Activated naive CD8-positive, alpha-beta T cell treated with anti-CD3 and anti-CD28 coated beads for 36 hours (primary cell): ENCODE data around the gene TUT4. TPM values are rescaled to one million over a fixed set of nuclear protein-coding genes. Genes with fewer than 3 reads are reported as not detected.

ENCODE experiments used
- DNase-seq: peaks from one replicate; pipeline ENCODE4 v3.0.0; 2021
- H3K27ac Mint-ChIP-seq: one replicate; pipeline ENCODE4 v1.8.0; 2022; ENCODE audit warnings: mild to moderate bottlenecking, moderate library complexity, mixed read lengths
- H3K27me3 Mint-ChIP-seq: one replicate; pipeline ENCODE4 v1.8.0; 2022; ENCODE audit warnings: mild to moderate bottlenecking, mixed read lengths
- H3K36me3 Mint-ChIP-seq: one replicate; pipeline ENCODE4 v1.8.0; 2021; ENCODE audit warnings: mild to moderate bottlenecking, mixed read lengths
- H3K4me1 Mint-ChIP-seq: one replicate; pipeline ENCODE4 v1.8.0; 2021; ENCODE audit warnings: mixed read lengths
- H3K4me3 Mint-ChIP-seq: one replicate; pipeline ENCODE4 v1.8.0; 2022; ENCODE audit warnings: mild to moderate bottlenecking, moderate library complexity, mixed read lengths
- H3K9me3 Mint-ChIP-seq: one replicate; pipeline ENCODE4 v1.8.0; 2022; ENCODE audit warnings: mixed read lengths
- total RNA-seq, 2 experiments: library from RNA; stranded (reverse); gene quantifications; one replicate each; pipeline ENCODE4 v1.2.3, GENCODE V29; 2021

Gene TUT4
- 10 to 100 TPM; 56.7 to 58.2 TPM for total RNA-seq

GRCh38 chr1:52552505-52553361 is at the start of gene TUT4:
TSS of gene TUT4 (minus strand) at chr1:52553092. CDS start at chr1:52526280, 26,812 bp downstream.
- peak within 1 kb of the TSS; percentile 73 for H3K4me3 Mint-ChIP-seq
- H3K27ac Mint-ChIP-seq, result peak within 1 kb of the TSS; percentile 66
- H3K9me3 Mint-ChIP-seq, result no peaks in the 10 kb centered on the region
- H3K27me3 Mint-ChIP-seq, result no peaks in the 10 kb centered on the region
- peaks cover 32% of the 10 kb centered on the region for H3K4me1 Mint-ChIP-seq
- no peaks in the 10 kb centered on the region for H3K36me3 Mint-ChIP-seq
- peak; percentile 81 for DNase-seq

DNA sequence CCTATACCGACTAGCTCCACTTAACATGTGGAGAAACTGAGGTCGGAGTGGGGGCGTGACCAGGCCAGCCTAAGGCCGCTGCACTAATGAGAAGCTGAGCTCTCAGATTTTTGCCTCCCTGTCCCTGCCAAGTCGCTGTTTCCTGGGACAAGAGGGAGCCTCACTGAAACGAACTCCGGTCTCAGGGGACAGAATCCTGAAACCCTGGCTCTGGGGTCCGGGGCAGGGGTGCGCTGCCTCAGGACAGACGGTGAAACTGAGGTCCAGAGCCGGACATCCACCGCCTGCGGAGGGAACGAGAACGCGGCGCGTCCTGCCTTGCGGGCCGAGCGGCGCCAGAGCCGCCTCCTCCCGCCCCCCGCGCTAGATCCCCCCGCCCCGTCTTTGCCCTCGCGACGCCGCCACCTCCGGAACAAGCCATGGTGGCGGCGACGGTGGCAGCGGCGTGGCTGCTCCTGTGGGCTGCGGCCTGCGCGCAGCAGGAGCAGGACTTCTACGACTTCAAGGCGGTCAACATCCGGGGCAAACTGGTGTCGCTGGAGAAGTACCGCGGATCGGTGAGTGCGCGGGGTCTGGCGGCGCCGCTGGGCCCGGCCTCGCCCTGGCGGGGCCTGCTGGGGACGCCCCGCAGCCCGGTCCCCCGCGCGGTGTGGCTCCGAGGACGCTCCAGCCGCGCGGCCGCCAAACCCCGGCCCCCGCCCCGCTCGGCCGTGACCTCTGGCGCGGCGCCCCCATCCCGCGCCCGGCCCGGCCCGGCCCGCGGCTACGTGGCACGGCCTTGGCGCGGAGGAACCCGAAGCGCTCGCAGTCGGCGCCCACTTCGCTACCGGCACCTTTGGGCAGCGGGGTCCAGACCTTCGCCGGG is 49.3 kb upstream of the TUT4 start, which contains the start of gene GPX7:
Gene GPX7 (plus strand): TSS at position 381 of the 865 bp plus-strand sequence. CDS start 39 bp downstream, at position 420.
- Mint-ChIP-seq H3K36me3 (peaks cover 25% of the 10 kb centered on the region), H3K27ac (peak within 1 kb of the TSS; percentile 94), H3K9me3 (no peaks in the 10 kb centered on the region), H3K27me3 (no peaks in the 10 kb centered on the region), H3K4me1 (peaks cover 32% of the 10 kb centered on the region), H3K4me3 (peak within 1 kb of the TSS; percentile 90)
- DNase-seq, result peak; percentile 66

GRCh38 chr1:52601519-52601918 is 48.6 kb upstream of the TUT4 start:
- peaks cover 31% of the 10 kb centered on the region for H3K4me1 Mint-ChIP-seq
- no peak for DNase-seq
- H3K27ac Mint-ChIP-seq, result peak overlapping the region; percentile 81
- H3K9me3 Mint-ChIP-seq, result no peaks in the 10 kb centered on the region
- H3K36me3 Mint-ChIP-seq, result peaks cover 25% of the 10 kb centered on the region
- H3K4me3 Mint-ChIP-seq, result peak overlapping the region; percentile 66
- H3K27me3 Mint-ChIP-seq, result no peaks in the 10 kb centered on the region

GRCh38 chr1:52600533-52601179 is 47.8 kb upstream of the TUT4 start:
- no peak overlapping the region for H3K4me3 Mint-ChIP-seq
- peaks cover 25% of the 10 kb centered on the region for H3K36me3 Mint-ChIP-seq
- no peak overlapping the region for H3K27ac Mint-ChIP-seq
- H3K9me3 Mint-ChIP-seq, result no peaks in the 10 kb centered on the region
- no peaks in the 10 kb centered on the region for H3K27me3 Mint-ChIP-seq
- DNase-seq, result no peak
- peaks cover 27% of the 10 kb centered on the region for H3K4me1 Mint-ChIP-seq

GRCh38 chr1:52599236-52599635 is 46.3 kb upstream of the TUT4 start:
- no peak for DNase-seq
- H3K27me3 Mint-ChIP-seq, result no peaks in the 10 kb centered on the region
- peaks cover 19% of the 10 kb centered on the region for H3K4me1 Mint-ChIP-seq
- H3K4me3 Mint-ChIP-seq, result no peak overlapping the region
- H3K9me3 Mint-ChIP-seq, result no peaks in the 10 kb centered on the region
- H3K27ac Mint-ChIP-seq, result no peak overlapping the region
- peaks cover 16% of the 10 kb centered on the region for H3K36me3 Mint-ChIP-seq

GRCh38 chr1:52598729-52599128 is 45.8 kb upstream of the TUT4 start:
- Mint-ChIP-seq H3K27me3 (no peaks in the 10 kb centered on the region), H3K4me3 (no peak overlapping the region), H3K9me3 (no peaks in the 10 kb centered on the region), H3K27ac (no peak overlapping the region), H3K36me3 (peaks cover 12% of the 10 kb centered on the region), H3K4me1 (peaks cover 14% of the 10 kb centered on the region)
- DNase-seq, result no peak

DNA sequence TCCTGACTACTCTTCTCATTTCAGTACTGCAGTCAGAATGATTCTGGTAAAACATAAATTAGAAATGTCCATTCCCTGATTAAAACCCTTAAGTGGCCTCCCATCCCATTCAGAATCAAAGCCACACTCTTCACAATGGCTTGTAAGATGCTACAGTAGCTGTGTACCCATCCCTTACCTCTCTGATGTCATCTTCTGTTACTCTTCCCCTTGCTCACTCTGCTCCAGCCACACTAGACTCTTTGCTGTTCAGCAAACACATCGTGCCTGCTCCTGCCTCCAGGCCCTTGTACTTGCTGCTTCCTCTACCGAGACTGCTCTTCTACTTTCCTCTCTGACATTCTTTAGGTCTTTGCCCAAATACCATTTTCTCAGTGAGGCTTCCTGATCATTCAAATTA is 45.0 kb upstream of the TUT4 start:
- H3K27me3 Mint-ChIP-seq, result no peaks in the 10 kb centered on the region
- H3K4me1 Mint-ChIP-seq, result peaks cover 6% of the 10 kb centered on the region
- H3K9me3 Mint-ChIP-seq, result no peaks in the 10 kb centered on the region
- no peak overlapping the region for H3K27ac Mint-ChIP-seq
- no peak overlapping the region for H3K4me3 Mint-ChIP-seq
- H3K36me3 Mint-ChIP-seq, result peaks cover 5% of the 10 kb centered on the region
- no peak for DNase-seq

GRCh38 chr1:52595061-52595460 is 42.2 kb upstream of the TUT4 start:
- Mint-ChIP-seq H3K27me3 (no peaks in the 10 kb centered on the region), H3K4me3 (no peak overlapping the region), H3K4me1 (no peaks in the 10 kb centered on the region), H3K27ac (no peak overlapping the region), H3K36me3 (no peaks in the 10 kb centered on the region), H3K9me3 (no peaks in the 10 kb centered on the region)
- DNase-seq, result no peak

DNA sequence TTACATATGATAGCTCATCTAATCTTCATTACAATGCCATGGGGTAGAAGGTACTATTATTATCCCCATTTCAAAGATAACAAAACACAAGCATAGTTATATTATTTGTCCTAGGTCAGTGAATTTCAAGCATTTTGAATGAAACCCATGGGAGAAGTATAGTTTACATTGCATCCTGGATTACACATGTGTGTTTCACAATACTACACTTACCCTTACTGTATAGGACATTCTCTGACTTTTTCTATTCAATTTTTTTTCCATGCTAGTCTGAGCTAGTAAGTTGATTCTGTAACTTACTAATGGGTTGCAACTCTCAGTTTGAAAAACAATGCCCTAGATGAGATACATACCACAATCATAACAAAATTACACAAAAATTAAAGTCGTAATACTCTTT is 40.6 kb upstream of the TUT4 start:
- Mint-ChIP-seq H3K27me3 (no peaks in the 10 kb centered on the region), H3K4me1 (peaks cover 3% of the 10 kb centered on the region), H3K36me3 (no peaks in the 10 kb centered on the region), H3K27ac (no peak overlapping the region), H3K9me3 (no peaks in the 10 kb centered on the region), H3K4me3 (no peak overlapping the region)
- DNase-seq, result no peak

DNA sequence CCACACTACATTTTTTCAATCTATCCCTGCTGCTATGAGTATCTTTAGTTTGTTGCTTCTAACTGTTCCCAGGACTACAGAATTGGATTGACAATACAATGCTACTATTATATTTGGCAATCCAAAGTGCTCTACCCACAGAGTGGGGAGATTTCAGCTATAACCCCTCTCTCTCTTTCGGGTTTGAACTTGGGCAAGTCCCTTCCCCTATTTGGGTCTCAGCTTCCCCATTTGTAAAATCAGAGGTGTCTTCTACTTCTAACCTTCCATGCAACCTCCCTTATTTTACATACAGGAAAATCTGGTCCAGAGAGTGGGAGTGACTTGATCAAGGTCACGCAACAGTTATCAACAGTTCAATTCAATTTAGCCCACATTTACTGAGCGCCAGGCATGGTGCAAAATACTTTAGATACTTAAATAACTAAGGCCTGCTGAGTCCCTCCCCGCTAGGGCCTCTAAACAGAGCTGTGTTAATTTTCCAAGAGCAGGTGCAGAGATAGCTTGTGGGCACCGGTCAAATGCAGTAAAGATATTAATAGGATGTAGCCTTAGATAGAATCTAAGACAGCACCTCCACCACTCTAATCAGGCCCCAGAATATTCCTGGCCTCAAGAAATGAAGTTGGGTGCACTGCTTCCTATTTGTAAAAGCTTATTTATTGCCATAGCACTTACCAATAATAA is 39.9 kb upstream of the TUT4 start:
- peaks cover 4% of the 10 kb centered on the region for H3K4me1 Mint-ChIP-seq
- H3K36me3 Mint-ChIP-seq, result no peaks in the 10 kb centered on the region
- H3K27ac Mint-ChIP-seq, result peak overlapping the region; percentile 6
- no peaks in the 10 kb centered on the region for H3K27me3 Mint-ChIP-seq
- no peaks in the 10 kb centered on the region for H3K9me3 Mint-ChIP-seq
- no peak for DNase-seq
- no peak overlapping the region for H3K4me3 Mint-ChIP-seq

DNA sequence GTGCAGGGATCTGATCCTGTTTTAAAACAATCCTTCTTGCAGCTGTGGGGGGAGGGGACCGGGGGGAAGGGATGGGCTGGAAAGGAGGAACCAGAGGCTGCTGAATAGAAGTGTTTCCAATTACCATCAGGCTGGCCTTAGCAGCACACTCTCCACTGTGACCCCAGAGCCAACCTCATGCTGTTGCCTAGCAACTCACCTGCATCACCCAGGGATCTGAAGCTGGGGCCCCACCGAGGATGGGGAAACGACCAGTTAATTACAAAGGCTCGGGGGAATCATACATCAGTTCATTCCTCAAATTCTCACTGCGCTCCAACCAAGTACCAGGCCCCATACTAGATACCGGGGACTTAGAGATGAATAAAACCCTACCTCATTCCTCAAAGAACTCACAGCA is 37.4 kb upstream of the TUT4 start:
- H3K36me3 Mint-ChIP-seq, result no peaks in the 10 kb centered on the region
- peaks cover 4% of the 10 kb centered on the region for H3K4me1 Mint-ChIP-seq
- no peaks in the 10 kb centered on the region for H3K27me3 Mint-ChIP-seq
- no peaks in the 10 kb centered on the region for H3K9me3 Mint-ChIP-seq
- DNase-seq, result no peak
- no peak overlapping the region for H3K4me3 Mint-ChIP-seq
- no peak overlapping the region for H3K27ac Mint-ChIP-seq

GRCh38 chr1:52588535-52588934 is 35.6 kb upstream of the TUT4 start:
- Mint-ChIP-seq H3K27ac (no peak overlapping the region), H3K4me1 (peaks cover 4% of the 10 kb centered on the region), H3K9me3 (no peaks in the 10 kb centered on the region), H3K27me3 (no peaks in the 10 kb centered on the region), H3K36me3 (no peaks in the 10 kb centered on the region), H3K4me3 (no peak overlapping the region)
- no peak for DNase-seq

DNA sequence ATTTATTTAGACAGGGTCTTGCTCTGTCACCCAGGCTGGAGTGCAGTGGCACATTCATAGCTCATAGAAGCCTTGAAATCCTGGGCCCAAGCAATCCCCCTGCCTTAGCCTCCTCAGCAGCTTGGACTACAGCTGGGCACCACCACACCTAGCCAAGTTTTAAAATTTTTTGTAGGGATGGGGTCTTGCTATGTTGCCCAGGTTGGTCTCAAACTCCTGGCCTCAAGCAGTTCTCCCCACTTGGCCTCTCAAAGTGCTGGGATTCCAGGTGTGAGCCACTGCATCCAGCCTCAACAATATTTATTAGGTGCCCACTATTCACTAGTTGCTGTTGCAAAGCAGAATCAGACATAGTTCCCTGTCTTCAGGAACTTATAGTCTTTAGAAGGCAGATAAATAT is 35.1 kb upstream of the TUT4 start:
- Mint-ChIP-seq H3K36me3 (no peaks in the 10 kb centered on the region), H3K27me3 (no peaks in the 10 kb centered on the region), H3K27ac (no peak overlapping the region), H3K4me1 (peaks cover 4% of the 10 kb centered on the region), H3K4me3 (no peak overlapping the region), H3K9me3 (no peaks in the 10 kb centered on the region)
- no peak for DNase-seq

- H3K36me3 Mint-ChIP-seq, result no peaks in the 10 kb centered on the region
- no peak overlapping the region for H3K27ac Mint-ChIP-seq
- H3K4me1 Mint-ChIP-seq, result peaks cover 4% of the 10 kb centered on the region
- no peaks in the 10 kb centered on the region for H3K27me3 Mint-ChIP-seq
- no peak overlapping the region for H3K4me3 Mint-ChIP-seq
- no peaks in the 10 kb centered on the region for H3K9me3 Mint-ChIP-seq
- no peak for DNase-seq
Measured at GRCh38 chr1:52585474-52585873, 32.6 kb upstream of the TUT4 start.
